ENCODE data around the gene CGN.

DNA sequence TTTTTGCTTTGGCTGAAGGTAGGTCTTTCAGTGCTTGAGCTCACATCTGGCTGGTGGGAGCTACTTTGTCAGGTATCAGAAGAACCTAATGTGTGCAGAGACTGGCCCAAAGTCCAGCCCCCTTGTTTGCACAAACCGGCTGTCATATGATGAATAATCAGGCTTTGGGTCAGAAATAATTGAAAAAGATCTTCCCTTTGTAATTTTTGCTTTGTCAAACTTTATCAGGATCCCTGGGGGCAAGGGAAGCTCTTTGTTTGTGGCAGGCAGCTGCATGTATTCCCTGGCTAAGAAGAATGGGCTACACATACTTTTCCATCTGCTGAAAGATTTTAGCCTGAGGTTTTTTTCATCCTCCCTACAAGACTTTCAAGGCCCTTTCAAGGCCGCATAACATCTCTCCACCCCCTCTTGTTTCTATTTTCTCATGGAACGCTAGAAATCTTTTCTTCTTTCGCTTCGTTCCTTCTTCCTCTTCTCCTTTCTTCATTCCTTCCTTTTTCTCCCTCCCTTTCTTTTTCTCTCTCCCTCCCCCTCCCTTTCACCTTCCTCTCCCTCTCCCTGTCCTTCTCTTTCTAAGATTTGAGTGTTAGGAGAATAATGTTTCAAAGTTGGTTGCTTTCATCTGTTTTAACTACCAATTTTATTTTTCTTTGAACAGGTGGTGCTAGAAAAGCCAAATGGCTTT lies 54.5 kb downstream of the CGN start:
- TF ChIP-seq EZH2 (IDR thresholded peaks at IDR 0.05; ENCODE audit: borderline replicate concordance, low read depth, low read length, severe bottlenecking): no peak
- TF ChIP-seq, protein P1, sequence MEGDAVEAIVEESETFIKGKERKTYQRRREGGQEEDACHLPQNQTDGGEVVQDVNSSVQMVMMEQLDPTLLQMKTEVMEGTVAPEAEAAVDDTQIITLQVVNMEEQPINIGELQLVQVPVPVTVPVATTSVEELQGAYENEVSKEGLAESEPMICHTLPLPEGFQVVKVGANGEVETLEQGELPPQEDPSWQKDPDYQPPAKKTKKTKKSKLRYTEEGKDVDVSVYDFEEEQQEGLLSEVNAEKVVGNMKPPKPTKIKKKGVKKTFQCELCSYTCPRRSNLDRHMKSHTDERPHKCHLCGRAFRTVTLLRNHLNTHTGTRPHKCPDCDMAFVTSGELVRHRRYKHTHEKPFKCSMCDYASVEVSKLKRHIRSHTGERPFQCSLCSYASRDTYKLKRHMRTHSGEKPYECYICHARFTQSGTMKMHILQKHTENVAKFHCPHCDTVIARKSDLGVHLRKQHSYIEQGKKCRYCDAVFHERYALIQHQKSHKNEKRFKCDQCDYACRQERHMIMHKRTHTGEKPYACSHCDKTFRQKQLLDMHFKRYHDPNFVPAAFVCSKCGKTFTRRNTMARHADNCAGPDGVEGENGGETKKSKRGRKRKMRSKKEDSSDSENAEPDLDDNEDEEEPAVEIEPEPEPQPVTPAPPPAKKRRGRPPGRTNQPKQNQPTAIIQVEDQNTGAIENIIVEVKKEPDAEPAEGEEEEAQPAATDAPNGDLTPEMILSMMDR (IDR thresholded peaks at IDR 0.05; ENCODE audit: borderline replicate concordance, extremely low read depth, low read length, poor library complexity, severe bottlenecking): no peak
